Psoas muscle (tissue), 8 donors: ENCODE measurements around the gene GTF3C5. TPM values are rescaled to one million over a fixed set of nuclear protein-coding genes. Genes with fewer than 3 reads are reported as not detected.

Source experiments
- ATAC-seq, 4 donors: fragments of 200-7000 bp; cut with Tn5 transposase; one replicate each; pipeline ENCODE4 v1.9.1; 2020; ENCODE audit warnings: moderate library complexity in 3 of 4, mild to moderate bottlenecking in 2 of 4
- DNase-seq, 2 donors: peaks; one replicate each; pipeline ENCODE4 v3.0.0-alpha.2; 2020
- H3K27ac ChIP-seq: fragments of 200-600 bp; one replicate; pipeline ENCODE4 v1.8.0; 2022
- H3K27me3 ChIP-seq, 3 donors: fragments of 200-600 bp in 1 of 3; one replicate each; pipeline versions ENCODE4 v1.6.1 to v1.8.0; 2013 to 2022; ENCODE audit warnings: low read length in 2 of 3, mild to moderate bottlenecking in 2 of 3, moderate library complexity in 1 of 3; ENCODE audit not compliant: insufficient read depth in 3 of 3
- H3K36me3 ChIP-seq, 2 donors: fragments of 200-600 bp in 1 of 2; one replicate each; pipeline versions ENCODE4 v1.6.1 to v1.8.0; 2013 to 2022; ENCODE audit warnings: low read depth in 1 of 2, mild to moderate bottlenecking in 1 of 2, moderate library complexity in 1 of 2; ENCODE audit not compliant: insufficient read depth in 1 of 2
- H3K4me1 ChIP-seq: fragments of 200-600 bp; one replicate; pipeline ENCODE4 v1.8.0; 2022
- H3K4me3 ChIP-seq: fragments of 200-600 bp; one replicate; pipeline ENCODE4 v1.8.0; 2022; ENCODE audit warnings: mild to moderate bottlenecking
- H3K9me3 ChIP-seq: fragments of 200-600 bp; one replicate; pipeline ENCODE4 v1.8.0; 2022
- WGBS, 3 donors: extraction: QIAGEN DNeasy Blood & Tissue Kit; methylation state at CpG; one replicate each; pipeline versions ENCODE4 v1.1.6 to v1.1.7; 2013; 5-methylcytosine and 5-hydroxymethylcytosine counted together
- intact Hi-C, 2 donors: fragments of 100-400 bp; cut with DNase I; formaldehyde crosslinking; loops; one replicate each; pipeline versions ENCODE4 v1.11.0 to v1.14.2; 2022
- polyA plus RNA-seq, 3 donors: library from polyadenylated mRNA; stranded (reverse); fragments of 200-250 nt; gene quantifications; one replicate each; pipeline ENCODE4 v1.2.3, GENCODE V29; 2013
- total RNA-seq, 4 donors: library from RNA; stranded (reverse); fragmentation: NEBNext Ultra II Directional in 2 of 4; extraction: Animal tissue kit (Norgen Biotek cat#: 25700) in 2 of 4; gene quantifications; one replicate each; pipeline versions ENCODE4 v1.2.1 to v1.2.4, GENCODE V29; 2021 to 2023
- TF ChIP-seq, protein P1 (sequence below): fragments of 200-600 bp; IDR thresholded peaks from one replicate; pipeline ENCODE4 v1.8.0; 2022; ENCODE audit warnings: antibody characterized with exemption
- donor health status: healthy with polysubstance abuse.
- donor health status: DM: no; HTN: no; CAD: no; lungs with moderate emphysema.
- donor health status: Bipolar disorder and iron deficiency.
- donor health status: healthy.
- donor health status: DM: yes; HTN: yes; CAD: no.
- donor health status: DM: no; HTN: no; CAD: no.
- donor health status: DM: no; HTN: no; CAD: no.
- donor health status: DM: yes; HTN: yes; CAD: no.

The GTF3C5 gene
- total and polyA plus RNA-seq, 7 donors: 34.6 to 70.8 (median 42.7) TPM

DNA sequence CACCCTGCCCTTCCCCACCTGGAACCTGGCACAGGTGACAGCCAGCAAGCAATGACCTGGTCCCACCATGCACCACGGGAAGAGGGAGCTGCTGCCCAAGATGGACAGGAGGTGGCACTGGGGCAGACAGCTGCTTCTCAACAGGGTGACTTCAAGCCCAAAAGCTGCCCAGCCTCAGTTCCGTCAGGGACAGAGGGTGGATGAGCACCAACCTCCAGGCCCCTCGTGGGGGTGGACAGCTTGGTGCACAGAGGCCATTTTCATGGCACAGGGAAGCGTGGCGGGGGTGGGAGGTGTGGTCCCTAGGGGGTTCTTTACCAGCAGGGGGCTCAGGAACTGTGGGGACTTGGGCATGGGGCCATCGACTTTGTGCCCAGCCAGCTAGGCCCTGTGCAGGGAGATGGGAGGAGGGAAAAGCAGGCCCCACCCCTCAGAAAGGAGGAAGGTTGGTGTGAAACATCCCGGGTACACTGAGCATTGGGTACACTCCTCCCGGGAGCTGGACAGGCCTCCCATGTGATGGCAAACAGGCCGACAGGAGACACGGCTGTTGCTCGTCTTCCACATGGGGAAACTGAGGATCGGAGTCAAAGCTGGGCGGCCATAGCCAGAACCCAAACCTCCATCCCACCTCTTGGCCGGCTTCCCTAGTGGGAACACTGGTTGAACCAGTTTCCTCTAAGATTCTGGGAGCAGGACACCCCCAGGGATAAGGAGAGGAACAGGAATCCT, 32.9 kb downstream of the GTF3C5 start:
- ATAC-seq (no peak), DNase-seq (no peak)
- Histone ChIP-seq H3K9me3 (no peaks in the 10 kb centered on the region), H3K36me3 (peaks cover 0 to 6% of the 10 kb centered on the region in 2 donors), H3K27ac (no peak overlapping the region), H3K4me1 (no peaks in the 10 kb centered on the region), H3K27me3 (no peaks in the 10 kb centered on the region), H3K4me3 (no peak overlapping the region)
- TF ChIP-seq, protein P1, sequence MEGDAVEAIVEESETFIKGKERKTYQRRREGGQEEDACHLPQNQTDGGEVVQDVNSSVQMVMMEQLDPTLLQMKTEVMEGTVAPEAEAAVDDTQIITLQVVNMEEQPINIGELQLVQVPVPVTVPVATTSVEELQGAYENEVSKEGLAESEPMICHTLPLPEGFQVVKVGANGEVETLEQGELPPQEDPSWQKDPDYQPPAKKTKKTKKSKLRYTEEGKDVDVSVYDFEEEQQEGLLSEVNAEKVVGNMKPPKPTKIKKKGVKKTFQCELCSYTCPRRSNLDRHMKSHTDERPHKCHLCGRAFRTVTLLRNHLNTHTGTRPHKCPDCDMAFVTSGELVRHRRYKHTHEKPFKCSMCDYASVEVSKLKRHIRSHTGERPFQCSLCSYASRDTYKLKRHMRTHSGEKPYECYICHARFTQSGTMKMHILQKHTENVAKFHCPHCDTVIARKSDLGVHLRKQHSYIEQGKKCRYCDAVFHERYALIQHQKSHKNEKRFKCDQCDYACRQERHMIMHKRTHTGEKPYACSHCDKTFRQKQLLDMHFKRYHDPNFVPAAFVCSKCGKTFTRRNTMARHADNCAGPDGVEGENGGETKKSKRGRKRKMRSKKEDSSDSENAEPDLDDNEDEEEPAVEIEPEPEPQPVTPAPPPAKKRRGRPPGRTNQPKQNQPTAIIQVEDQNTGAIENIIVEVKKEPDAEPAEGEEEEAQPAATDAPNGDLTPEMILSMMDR: no peak
- 80 to 84% (median 83%) methylated on average over 14 of the region's 14 CpGs for WGBS, 3 donors
- intact Hi-C loops: no loop called here

GRCh38 chr9:133064241-133065069, 33.7 kb downstream of the GTF3C5 start:
- Histone ChIP-seq H3K36me3 (peaks cover 0 to 6% of the 10 kb centered on the region in 2 donors), H3K4me1 (no peaks in the 10 kb centered on the region), H3K9me3 (no peaks in the 10 kb centered on the region), H3K27me3 (no peaks in the 10 kb centered on the region), H3K4me3 (no peak overlapping the region), H3K27ac (no peak overlapping the region)
- ATAC-seq (no peak), DNase-seq (no peak)
- intact Hi-C loops: no loop called here
- 94 to 96% (median 94%) methylated on average over 29 to 30 of the region's 30 CpGs for WGBS, 3 donors
- TF ChIP-seq, protein P1: no peak

DNA sequence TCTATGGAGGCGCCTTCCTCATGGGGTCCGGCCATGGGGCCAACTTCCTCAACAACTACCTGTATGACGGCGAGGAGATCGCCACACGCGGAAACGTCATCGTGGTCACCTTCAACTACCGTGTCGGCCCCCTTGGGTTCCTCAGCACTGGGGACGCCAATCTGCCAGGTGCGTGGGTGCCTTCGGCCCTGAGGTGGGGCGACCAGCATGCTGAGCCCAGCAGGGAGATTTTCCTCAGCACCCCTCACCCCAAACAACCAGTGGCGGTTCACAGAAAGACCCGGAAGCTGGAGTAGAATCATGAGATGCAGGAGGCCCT, 34.2 kb downstream of the GTF3C5 start:
- DNase-seq (no peak), ATAC-seq (no peak)
- Histone ChIP-seq H3K27me3 (no peaks in the 10 kb centered on the region), H3K9me3 (no peaks in the 10 kb centered on the region), H3K36me3 (peaks cover 0 to 6% of the 10 kb centered on the region in 2 donors), H3K4me1 (no peaks in the 10 kb centered on the region), H3K27ac (no peak overlapping the region), H3K4me3 (no peak overlapping the region)
- TF ChIP-seq, protein P1: no peak
- intact Hi-C loops: no loop called here
- WGBS, 3 donors: 95 to 97% (median 96%) methylated on average over 17 of the region's 17 CpGs

- no peaks in the 10 kb centered on the region for H3K4me1 ChIP-seq
- 93 to 95% (median 94%) methylated on average over 20 to 25 of the region's 25 CpGs for WGBS, 3 donors
- DNase-seq: peak in 1 of 2 donors; percentile 21
- H3K9me3 ChIP-seq: no peaks in the 10 kb centered on the region
- H3K27ac ChIP-seq: no peak overlapping the region
- TF ChIP-seq, protein P1: no peak
- no peaks in the 10 kb centered on the region for H3K27me3 ChIP-seq
- no peak for ATAC-seq
- H3K4me3 ChIP-seq: no peak overlapping the region
- H3K36me3 ChIP-seq: peaks cover 0 to 6% of the 10 kb centered on the region in 2 donors
- intact Hi-C loops: no loop called here
These were observed 35.6 kb downstream of the GTF3C5 start for GRCh38 chr9:133066181-133066983.
